Panc1 (cell line): ENCODE data around the gene CHPT1. TPM values are rescaled to one million over a fixed set of nuclear protein-coding genes. Genes with fewer than 3 reads are reported as not detected.

Experiments used
- ATAC-seq: fragments of 200-7000 bp; cut with Tn5 transposase; 2 replicates; pipeline ENCODE4 v1.9.1; 2020; ENCODE audit warnings: mild to moderate bottlenecking, moderate library complexity
- BruUV-seq: library from RNA; stranded (reverse); fragments of 400-500 nt; replicated peaks from 2 replicates; lab custom pipeline; 2021; lab: Mats Ljungman, UMichigan
- CTCF ChIA-PET: fragments of 300-600 bp; sonication (Branson Sonifier 250); formaldehyde crosslinking; loops from one replicate; lab custom pipeline; 2022; ENCODE audit warnings: antibody characterized with exemption; lab: Charles Lee
- POLR2A ChIA-PET: fragments of 300-600 bp; sonication (Branson Sonifier 250); formaldehyde crosslinking; loops from one replicate; lab custom pipeline; 2022; ENCODE audit warnings: antibody characterized with exemption; lab: Charles Lee
- DNase-seq: peaks from one replicate; pipeline ENCODE4 v3.0.0-alpha.2; 2010; ENCODE audit warnings: low read depth, low spot score
- H3K27ac ChIP-seq: 2 replicates; pipeline ENCODE4 v1.5.1; 2011; ENCODE audit warnings: mild to moderate bottlenecking, low read length, inconsistent platforms
- H3K27me3 ChIP-seq: fragments of 200-500 bp; sonication (Bioruptor generic); 2 replicates; pipeline ENCODE4 v1.6.0; 2014; ENCODE audit warnings: low read length, inconsistent platforms; ENCODE audit not compliant: control insufficient read depth, insufficient read depth
- H3K36me3 ChIP-seq: fragments of 200-500 bp; sonication (Bioruptor generic); 2 replicates; pipeline ENCODE4 v1.5.1; 2014; ENCODE audit warnings: inconsistent platforms, mild to moderate bottlenecking, low read length, moderate library complexity; ENCODE audit not compliant: control insufficient read depth, insufficient read depth
- H3K4me1 ChIP-seq: 2 replicates; pipeline ENCODE4 v1.5.1; 2011; ENCODE audit warnings: inconsistent platforms, mild to moderate bottlenecking, low read length, moderate library complexity; ENCODE audit not compliant: control insufficient read depth, insufficient read depth
- H3K4me3 ChIP-seq, 2 experiments: 2 replicates each; pipeline ENCODE4 v1.5.1; 2011 to 2012; ENCODE audit warnings: low read depth in 2 of 2, low read length in 2 of 2, mild to moderate bottlenecking in 2 of 2, inconsistent platforms in 1 of 2, moderate library complexity in 1 of 2
- H3K9me3 ChIP-seq: fragments of 200-500 bp; sonication (Bioruptor generic); 2 replicates; pipeline ENCODE4 v1.5.1; 2014; ENCODE audit warnings: low read depth, mild to moderate bottlenecking, inconsistent platforms, low read length, moderate library complexity; ENCODE audit not compliant: control insufficient read depth, insufficient read depth
- POLR2AphosphoS5 ChIP-seq: IDR thresholded peaks from 2 replicates; pipeline ENCODE4 v1.6.1; 2012; ENCODE audit warnings: mild to moderate bottlenecking, low read depth, low read length, moderate library complexity
- SIN3A ChIP-seq: IDR thresholded peaks from 2 replicates; pipeline ENCODE4 v1.6.1; 2012; ENCODE audit warnings: low read depth, mild to moderate bottlenecking, low read length, moderate library complexity, borderline replicate concordance; ENCODE audit not compliant: insufficient read depth
- TCF7L2 ChIP-seq: IDR thresholded peaks from 2 replicates; pipeline ENCODE4 v1.6.1; 2011; ENCODE audit warnings: mild to moderate bottlenecking, low read depth, low read length, inconsistent platforms
- in situ Hi-C: cut with HindIII; loops from 2 replicates; pipeline ENCODE4 v1.10.0; 2016; ENCODE audit warnings: low sequenced_read_pairs, low pct_unique_long_range_greater_than_20kb
- intact Hi-C: fragments of 100-400 bp; cut with micrococcal nuclease; formaldehyde crosslinking; loops from one replicate; pipeline ENCODE4 v1.10.0; 2022; ENCODE audit not compliant: unreplicated experiment
- total RNA-seq: library from RNA; stranded (reverse); gene quantifications from one replicate; pipeline ENCODE4 v1.2.1, GENCODE V29; 2021; ENCODE audit not compliant: unreplicated experiment
- TF ChIP-seq, protein P1 (sequence below): fragments of 450-650 bp; IDR thresholded peaks from 2 replicates; pipeline ENCODE4 v1.5.1; 2017; ENCODE audit warnings: mild to moderate bottlenecking
- TF ChIP-seq, protein P2 (sequence below), 2 experiments: IDR thresholded peaks; 2 replicates each; pipeline ENCODE4 v1.6.1; 2011 to 2012; ENCODE audit warnings: low read depth in 2 of 2, control low read depth in 1 of 2, low read length in 1 of 2, mild to moderate bottlenecking in 1 of 2, moderate library complexity in 1 of 2; ENCODE audit not compliant: insufficient read depth in 1 of 2

CHPT1 gene
- total RNA-seq, 1 experiment from 2014 or later: 78.3 TPM

GRCh38 chr12:101720118-101720517 lies 22.7 kb downstream of the CHPT1 start:
- intact Hi-C loops (no loop called here), in situ Hi-C loops (no loop called here)
- ChIA-PET POLR2A (no interaction called here), CTCF (no interaction called here)
- H3K36me3 ChIP-seq: peaks cover 18% of the 10 kb centered on the region
- TF ChIP-seq TCF7L2: no peak
- TF ChIP-seq POLR2AphosphoS5: no peak
- TF ChIP-seq, protein P1, sequence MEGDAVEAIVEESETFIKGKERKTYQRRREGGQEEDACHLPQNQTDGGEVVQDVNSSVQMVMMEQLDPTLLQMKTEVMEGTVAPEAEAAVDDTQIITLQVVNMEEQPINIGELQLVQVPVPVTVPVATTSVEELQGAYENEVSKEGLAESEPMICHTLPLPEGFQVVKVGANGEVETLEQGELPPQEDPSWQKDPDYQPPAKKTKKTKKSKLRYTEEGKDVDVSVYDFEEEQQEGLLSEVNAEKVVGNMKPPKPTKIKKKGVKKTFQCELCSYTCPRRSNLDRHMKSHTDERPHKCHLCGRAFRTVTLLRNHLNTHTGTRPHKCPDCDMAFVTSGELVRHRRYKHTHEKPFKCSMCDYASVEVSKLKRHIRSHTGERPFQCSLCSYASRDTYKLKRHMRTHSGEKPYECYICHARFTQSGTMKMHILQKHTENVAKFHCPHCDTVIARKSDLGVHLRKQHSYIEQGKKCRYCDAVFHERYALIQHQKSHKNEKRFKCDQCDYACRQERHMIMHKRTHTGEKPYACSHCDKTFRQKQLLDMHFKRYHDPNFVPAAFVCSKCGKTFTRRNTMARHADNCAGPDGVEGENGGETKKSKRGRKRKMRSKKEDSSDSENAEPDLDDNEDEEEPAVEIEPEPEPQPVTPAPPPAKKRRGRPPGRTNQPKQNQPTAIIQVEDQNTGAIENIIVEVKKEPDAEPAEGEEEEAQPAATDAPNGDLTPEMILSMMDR: no peak
- TF ChIP-seq SIN3A: no peak
- TF ChIP-seq, protein P2, sequence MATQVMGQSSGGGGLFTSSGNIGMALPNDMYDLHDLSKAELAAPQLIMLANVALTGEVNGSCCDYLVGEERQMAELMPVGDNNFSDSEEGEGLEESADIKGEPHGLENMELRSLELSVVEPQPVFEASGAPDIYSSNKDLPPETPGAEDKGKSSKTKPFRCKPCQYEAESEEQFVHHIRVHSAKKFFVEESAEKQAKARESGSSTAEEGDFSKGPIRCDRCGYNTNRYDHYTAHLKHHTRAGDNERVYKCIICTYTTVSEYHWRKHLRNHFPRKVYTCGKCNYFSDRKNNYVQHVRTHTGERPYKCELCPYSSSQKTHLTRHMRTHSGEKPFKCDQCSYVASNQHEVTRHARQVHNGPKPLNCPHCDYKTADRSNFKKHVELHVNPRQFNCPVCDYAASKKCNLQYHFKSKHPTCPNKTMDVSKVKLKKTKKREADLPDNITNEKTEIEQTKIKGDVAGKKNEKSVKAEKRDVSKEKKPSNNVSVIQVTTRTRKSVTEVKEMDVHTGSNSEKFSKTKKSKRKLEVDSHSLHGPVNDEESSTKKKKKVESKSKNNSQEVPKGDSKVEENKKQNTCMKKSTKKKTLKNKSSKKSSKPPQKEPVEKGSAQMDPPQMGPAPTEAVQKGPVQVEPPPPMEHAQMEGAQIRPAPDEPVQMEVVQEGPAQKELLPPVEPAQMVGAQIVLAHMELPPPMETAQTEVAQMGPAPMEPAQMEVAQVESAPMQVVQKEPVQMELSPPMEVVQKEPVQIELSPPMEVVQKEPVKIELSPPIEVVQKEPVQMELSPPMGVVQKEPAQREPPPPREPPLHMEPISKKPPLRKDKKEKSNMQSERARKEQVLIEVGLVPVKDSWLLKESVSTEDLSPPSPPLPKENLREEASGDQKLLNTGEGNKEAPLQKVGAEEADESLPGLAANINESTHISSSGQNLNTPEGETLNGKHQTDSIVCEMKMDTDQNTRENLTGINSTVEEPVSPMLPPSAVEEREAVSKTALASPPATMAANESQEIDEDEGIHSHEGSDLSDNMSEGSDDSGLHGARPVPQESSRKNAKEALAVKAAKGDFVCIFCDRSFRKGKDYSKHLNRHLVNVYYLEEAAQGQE (IDR thresholded peaks at IDR 0.05; ENCODE audit: insufficient read depth in 1 of 2, low read depth in 2 of 2, low read length in 1 of 2): no peak
- DNase-seq (no peak), ATAC-seq (no peak)
- H3K27me3 ChIP-seq: no peaks in the 10 kb centered on the region
- no peak overlapping the region for H3K27ac ChIP-seq
- H3K4me3 ChIP-seq: no peak overlapping the region
- no peaks in the 10 kb centered on the region for H3K9me3 ChIP-seq
- H3K4me1 ChIP-seq: peaks cover 3% of the 10 kb centered on the region; the same call in 1 of the 2 replicates
- BruUV-seq: no TSS peak

- no peak for DNase-seq
- no TSS peak for BruUV-seq
- TF ChIP-seq POLR2AphosphoS5 (no peak), SIN3A (no peak), TCF7L2 (no peak)
Measured at GRCh38 chr12:101722392-101722791, 25.0 kb downstream of the CHPT1 start.

GRCh38 chr12:101727098-101727497 lies 29.7 kb downstream of the CHPT1 start:
- H3K27ac ChIP-seq: no peak overlapping the region
- ATAC-seq (no peak), DNase-seq (no peak)
- in situ Hi-C loops: no loop called here
- H3K4me1 ChIP-seq: no peaks in the 10 kb centered on the region
- TF ChIP-seq POLR2AphosphoS5 (no peak), TCF7L2 (no peak), SIN3A (no peak)
- TF ChIP-seq, protein P1: no peak
- TF ChIP-seq, protein P2 (IDR thresholded peaks at IDR 0.05; ENCODE audit: insufficient read depth in 1 of 2, low read depth in 2 of 2, low read length in 1 of 2): no peak
- peaks cover 26% of the 10 kb centered on the region for H3K36me3 ChIP-seq
- POLR2A ChIA-PET: no interaction called here
- H3K9me3 ChIP-seq: no peaks in the 10 kb centered on the region
- no peak overlapping the region for H3K4me3 ChIP-seq
- H3K27me3 ChIP-seq: no peaks in the 10 kb centered on the region
- no TSS peak for BruUV-seq
- CTCF ChIA-PET: no interaction called here
- intact Hi-C loops: no loop called here

More at GRCh38 chr12:101722392-101722791, 25.0 kb downstream of the CHPT1 start:
- no peak for ATAC-seq
- Histone ChIP-seq H3K4me1 (no peaks in the 10 kb centered on the region), H3K27ac (no peak overlapping the region), H3K27me3 (no peaks in the 10 kb centered on the region), H3K9me3 (no peaks in the 10 kb centered on the region), H3K4me3 (no peak overlapping the region), H3K36me3 (peaks cover 19% of the 10 kb centered on the region)
- ChIA-PET POLR2A (no interaction called here), CTCF (no interaction called here)
- in situ Hi-C loops: no loop called here
- intact Hi-C loops: no loop called here
